Stimulated activated CD8-positive, alpha-beta memory T cell treated with anti-CD3 and anti-CD28 coated beads, Interleukin-15, amount 100 ng/mL, for 4 hours (primary cell): ENCODE data around the gene CHRND.

Source experiments
- DNase-seq, 2 donors: peaks; one replicate each; pipeline ENCODE4 v3.0.0-alpha.2; 2020; ENCODE audit warnings: low read depth in 2 of 2

CHRND gene

GRCh38 chr2:232502911-232503808, 22.8 kb upstream of the CHRND start:
- peak in 1 of 2 donors; percentile 21 for DNase-seq

GRCh38 chr2:232503809-232504323, 22.1 kb upstream of the CHRND start:
- DNase-seq, result no peak

- no peak for DNase-seq
Measured at GRCh38 chr2:232504438-232504837, 21.5 kb upstream of the CHRND start.

GRCh38 chr2:232505856-232506255, 20.1 kb upstream of the CHRND start:
- no peak for DNase-seq

- no peak for DNase-seq
Measured at GRCh38 chr2:232506709-232507108, 19.3 kb upstream of the CHRND start.

- DNase-seq, result no peak
Measured at GRCh38 chr2:232508251-232508650, 17.7 kb upstream of the CHRND start.

- DNase-seq, result no peak
Measured at GRCh38 chr2:232511336-232511890, 14.5 kb upstream of the CHRND start.

GRCh38 chr2:232512602-232513001, 13.4 kb upstream of the CHRND start:
- DNase-seq, result no peak

GRCh38 chr2:232513353-232513752, 12.6 kb upstream of the CHRND start:
- DNase-seq, result no peak

GRCh38 chr2:232515639-232516038, 10.3 kb upstream of the CHRND start:
- DNase-seq, result no peak

- no peak for DNase-seq
Measured at GRCh38 chr2:232516551-232516950, 9.4 kb upstream of the CHRND start.

GRCh38 chr2:232518844-232519243, 7.1 kb upstream of the CHRND start:
- no peak for DNase-seq

GRCh38 chr2:232519581-232520438, 6.2 kb upstream of the CHRND start, which contains the start of gene PRSS56:
PRSS56 (plus strand) TSS chr2:232520388; CDS start chr2:232520599, 211 bp downstream.
- no peak for DNase-seq

GRCh38 chr2:232520489-232520888, 5.5 kb upstream of the CHRND start:
- no peak for DNase-seq

- DNase-seq, result no peak
Measured at GRCh38 chr2:232521098-232521497, 4.9 kb upstream of the CHRND start.

GRCh38 chr2:232521959-232522622, 3.9 kb upstream of the CHRND start:
- peak in 1 of 2 donors; percentile 34 for DNase-seq

GRCh38 chr2:232522623-232523401, 3.1 kb upstream of the CHRND start:
- no peak for DNase-seq

GRCh38 chr2:232523402-232523681, 2.6 kb upstream of the CHRND start:
- no peak for DNase-seq

GRCh38 chr2:232523682-232524597, 2.0 kb upstream of the CHRND start:
- DNase-seq, result no peak

- no peak for DNase-seq
Measured at GRCh38 chr2:232524771-232525170, 1.2 kb upstream of the CHRND start.
